ENCODE results near the gene ATG10.

Gene ATG10

DNA sequence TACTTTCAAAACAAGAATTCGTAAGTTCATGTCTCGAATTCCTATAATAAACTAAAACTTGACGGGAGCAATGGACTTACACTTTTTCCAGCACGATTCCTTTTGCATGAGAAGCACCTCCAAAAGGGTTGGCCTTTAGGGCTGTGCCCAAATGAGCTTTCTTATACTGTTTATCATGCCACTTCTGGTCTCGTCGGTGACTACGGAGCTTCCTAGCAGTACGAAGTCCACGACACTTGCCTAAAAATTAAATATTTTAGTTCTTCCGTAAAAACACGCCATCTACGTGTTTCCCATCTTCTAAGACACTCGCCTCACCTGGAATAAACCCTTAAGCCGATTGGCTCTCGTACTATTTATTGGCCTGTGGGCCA lies 305.8 kb downstream of the ATG10 start:
- TF ChIP-seq, protein P1, sequence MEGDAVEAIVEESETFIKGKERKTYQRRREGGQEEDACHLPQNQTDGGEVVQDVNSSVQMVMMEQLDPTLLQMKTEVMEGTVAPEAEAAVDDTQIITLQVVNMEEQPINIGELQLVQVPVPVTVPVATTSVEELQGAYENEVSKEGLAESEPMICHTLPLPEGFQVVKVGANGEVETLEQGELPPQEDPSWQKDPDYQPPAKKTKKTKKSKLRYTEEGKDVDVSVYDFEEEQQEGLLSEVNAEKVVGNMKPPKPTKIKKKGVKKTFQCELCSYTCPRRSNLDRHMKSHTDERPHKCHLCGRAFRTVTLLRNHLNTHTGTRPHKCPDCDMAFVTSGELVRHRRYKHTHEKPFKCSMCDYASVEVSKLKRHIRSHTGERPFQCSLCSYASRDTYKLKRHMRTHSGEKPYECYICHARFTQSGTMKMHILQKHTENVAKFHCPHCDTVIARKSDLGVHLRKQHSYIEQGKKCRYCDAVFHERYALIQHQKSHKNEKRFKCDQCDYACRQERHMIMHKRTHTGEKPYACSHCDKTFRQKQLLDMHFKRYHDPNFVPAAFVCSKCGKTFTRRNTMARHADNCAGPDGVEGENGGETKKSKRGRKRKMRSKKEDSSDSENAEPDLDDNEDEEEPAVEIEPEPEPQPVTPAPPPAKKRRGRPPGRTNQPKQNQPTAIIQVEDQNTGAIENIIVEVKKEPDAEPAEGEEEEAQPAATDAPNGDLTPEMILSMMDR (IDR thresholded peaks at IDR 0.05; ENCODE audit: borderline replicate concordance, extremely low read depth, low read length, poor library complexity, severe bottlenecking): no peak
- no peak for TF ChIP-seq EZH2 (IDR thresholded peaks at IDR 0.05; ENCODE audit: borderline replicate concordance, low read depth, low read length, severe bottlenecking)
- ATAC-seq (ENCODE audit: insufficient read depth, low read depth) (no peak), DNase-seq (no peak)
- Histone ChIP-seq H3K36me3 (ENCODE audit: insufficient read depth, low read length) (peaks cover 45% of the 10 kb centered on the region), H4K20me1 (ENCODE audit: insufficient read depth, low read length) (peaks cover 13% of the 10 kb centered on the region), H3K79me2 (ENCODE audit: insufficient read depth, low read length) (peaks cover 51% of the 10 kb centered on the region), H3K27me3 (ENCODE audit: insufficient read depth, low read length, poor library complexity) (no peaks in the 10 kb centered on the region), H3K4me3 (ENCODE audit: low read depth in 1 of 2, low read length in 2 of 2) (peak overlapping the region; percentile 79 to 86), H3K27ac (ENCODE audit: low read length) (peak overlapping the region; percentile 91), H3K4me2 (ENCODE audit: insufficient read depth, low read length) (peak overlapping the region; percentile 83), H3K9ac (ENCODE audit: low read depth, low read length) (peak overlapping the region; percentile 92), H2AFZ (ENCODE audit: low read depth, low read length) (peak overlapping the region; percentile 75), H3K4me1 (ENCODE audit: insufficient read depth, low read length) (peaks cover 46% of the 10 kb centered on the region), H3K9me3 (ENCODE audit: insufficient read depth, low read length, severe bottlenecking) (no peaks in the 10 kb centered on the region)

GRCh38 chr5:82277987-82278710 lies 306.3 kb downstream of the ATG10 start, which contains the start of gene RPS23:
Gene RPS23 (minus strand): TSS chr5:82278354. CDS start chr5:82278323, 31 bp downstream.
- TF ChIP-seq, protein P1 (IDR thresholded peaks at IDR 0.05; ENCODE audit: borderline replicate concordance, extremely low read depth, low read length, poor library complexity, severe bottlenecking): no peak
- no peak for TF ChIP-seq EZH2 (IDR thresholded peaks at IDR 0.05; ENCODE audit: borderline replicate concordance, low read depth, low read length, severe bottlenecking)
- Histone ChIP-seq H3K9ac (ENCODE audit: low read depth, low read length) (peak within 1 kb of the TSS; percentile 92), H3K79me2 (ENCODE audit: insufficient read depth, low read length) (peaks cover 51% of the 10 kb centered on the region), H3K36me3 (ENCODE audit: insufficient read depth, low read length) (peaks cover 42% of the 10 kb centered on the region), H3K9me3 (ENCODE audit: insufficient read depth, low read length, severe bottlenecking) (no peaks in the 10 kb centered on the region), H3K27ac (ENCODE audit: low read length) (peak within 1 kb of the TSS; percentile 91), H3K27me3 (ENCODE audit: insufficient read depth, low read length, poor library complexity) (no peaks in the 10 kb centered on the region), H4K20me1 (ENCODE audit: insufficient read depth, low read length) (peaks cover 13% of the 10 kb centered on the region), H3K4me2 (ENCODE audit: insufficient read depth, low read length) (peak within 1 kb of the TSS; percentile 83), H3K4me3 (ENCODE audit: low read depth in 1 of 2, low read length in 2 of 2) (peak within 1 kb of the TSS; percentile 79 to 86), H2AFZ (ENCODE audit: low read depth, low read length) (peak within 1 kb of the TSS; percentile 75), H3K4me1 (ENCODE audit: insufficient read depth, low read length) (peaks cover 46% of the 10 kb centered on the region)
- ATAC-seq (ENCODE audit: insufficient read depth, low read depth): peak; percentile 88
- DNase-seq: peak; percentile 93

DNA sequence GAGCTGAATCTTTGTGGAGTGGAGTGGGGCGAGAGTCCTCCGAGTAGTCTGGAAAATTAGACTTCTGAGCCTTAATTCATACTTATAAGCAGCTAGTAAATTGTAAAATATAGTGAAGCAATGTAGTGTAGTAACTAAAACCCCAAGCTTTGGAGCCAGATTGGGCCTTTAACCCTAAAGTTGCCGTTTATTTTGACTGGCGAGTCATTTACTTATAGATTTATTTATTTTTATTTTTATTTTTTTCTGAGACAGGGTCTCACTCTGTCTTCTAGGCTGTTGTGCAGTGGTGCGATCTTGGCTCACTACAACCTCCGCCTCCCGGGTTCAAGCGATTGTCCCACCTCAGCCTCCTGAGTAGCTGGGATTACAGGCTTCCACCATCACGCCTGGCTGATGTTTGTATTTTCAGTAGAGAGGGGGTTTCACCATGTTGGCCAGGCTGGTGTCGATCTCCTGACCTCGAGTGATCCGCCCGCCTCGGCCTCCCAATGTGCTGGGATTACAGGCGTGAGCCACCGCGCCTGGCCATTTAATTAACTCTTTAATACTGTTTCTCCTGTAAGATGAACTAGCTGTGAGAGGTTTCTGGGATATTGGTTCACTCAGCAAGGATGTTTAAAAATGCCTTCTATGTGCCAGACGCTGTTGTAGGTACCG lies 307.0 kb downstream of the ATG10 start:
- Histone ChIP-seq H3K4me3 (ENCODE audit: low read depth in 1 of 2, low read length in 2 of 2) (peak overlapping the region; percentile 79 to 86; a peak in 3 of 4 replicates), H3K9me3 (ENCODE audit: insufficient read depth, low read length, severe bottlenecking) (no peaks in the 10 kb centered on the region), H4K20me1 (ENCODE audit: insufficient read depth, low read length) (peaks cover 13% of the 10 kb centered on the region), H3K27ac (ENCODE audit: low read length) (peak overlapping the region; percentile 91), H3K4me1 (ENCODE audit: insufficient read depth, low read length) (peaks cover 46% of the 10 kb centered on the region), H3K9ac (ENCODE audit: low read depth, low read length) (peak overlapping the region; percentile 92), H3K4me2 (ENCODE audit: insufficient read depth, low read length) (peak overlapping the region; percentile 83), H2AFZ (ENCODE audit: low read depth, low read length) (peak overlapping the region; percentile 75), H3K27me3 (ENCODE audit: insufficient read depth, low read length, poor library complexity) (no peaks in the 10 kb centered on the region), H3K79me2 (ENCODE audit: insufficient read depth, low read length) (peaks cover 51% of the 10 kb centered on the region), H3K36me3 (ENCODE audit: insufficient read depth, low read length) (peaks cover 41% of the 10 kb centered on the region)
- no peak for ATAC-seq (ENCODE audit: insufficient read depth, low read depth)
- peak; percentile 13 for DNase-seq
- TF ChIP-seq EZH2 (IDR thresholded peaks at IDR 0.05; ENCODE audit: borderline replicate concordance, low read depth, low read length, severe bottlenecking): no peak
- TF ChIP-seq, protein P1 (IDR thresholded peaks at IDR 0.05; ENCODE audit: borderline replicate concordance, extremely low read depth, low read length, poor library complexity, severe bottlenecking): no peak
